HepG2 (cell line): ENCODE results near the gene ATN1. TPM values are rescaled to one million over a fixed set of nuclear protein-coding genes. Genes with fewer than 3 reads are reported as not detected.

Experiments
- ATAC-seq: fragments of 200-7000 bp; cut with Tn5 transposase; 3 replicates; pipeline ENCODE4 v1.9.1; 2020; ENCODE audit warnings: mild to moderate bottlenecking, moderate library complexity
- BruUV-seq: library from RNA; stranded (reverse); fragments of 400-500 nt; replicated peaks from 2 replicates; lab custom pipeline; 2021; lab: Mats Ljungman, UMichigan
- CTCF ChIA-PET: fragments of 300-600 bp; formaldehyde crosslinking; extraction: SDS; loops from one replicate; lab custom pipeline; 2021; ENCODE audit warnings: low total read pairs, inconsistent platforms, low intra/inter-chr PET ratio; lab: Yijun Ruan, JAX
- POLR2A ChIA-PET: fragments of 350-600 bp; sonication (Branson Sonifier 250); formaldehyde crosslinking; loops from one replicate; lab custom pipeline; 2020; ENCODE audit warnings: antibody characterized with exemption, inconsistent platforms; lab: Yijun Ruan, JAX
- DNase-seq: peaks from one replicate; pipeline ENCODE4 v3.0.0-alpha.2; 2015; ENCODE audit warnings: low spot score
- FAIRE-seq: peaks from 3 replicates; lab custom pipeline; 2011; peaks lifted over from hg19 to GRCh38; lab: Jason Lieb, UNC
- H2AFZ ChIP-seq: one replicate; pipeline ENCODE4 v1.6.1; 2011; ENCODE audit warnings: low read length, inconsistent platforms
- H3K27ac ChIP-seq: fragments of 300-600 bp; 3 replicates; pipeline ENCODE4 v1.8.0; 2011; ENCODE audit warnings: mixed run types, mild to moderate bottlenecking, mixed read lengths, low read length, inconsistent platforms; ENCODE audit not compliant: insufficient read depth; ENCODE audit errors: extremely low read length
- H3K27me3 ChIP-seq, 2 experiments: fragments of 200-600 bp in 1 of 2; 2 replicates in 1 of 2; 3 replicates in 1 of 2; pipeline versions ENCODE4 v1.6.0 to v1.8.0; 2011; ENCODE audit warnings: low read length in 2 of 2, mild to moderate bottlenecking in 2 of 2, moderate library complexity in 2 of 2, inconsistent platforms in 1 of 2; ENCODE audit not compliant: insufficient read depth in 2 of 2, control insufficient read depth in 1 of 2
- H3K36me3 ChIP-seq, 2 experiments: fragments of 200-600 bp in 1 of 2; replicated peaks in 1 of 2; 2 replicates in 1 of 2; 3 replicates in 1 of 2; pipeline versions ENCODE4 v1.5.1 to v1.8.0; 2011; ENCODE audit warnings: low read length in 2 of 2, inconsistent platforms in 1 of 2; ENCODE audit not compliant: insufficient read depth in 2 of 2, control insufficient read depth in 1 of 2
- H3K4me1 ChIP-seq: 2 replicates; pipeline ENCODE4 v1.5.1; 2012; ENCODE audit warnings: low read length, inconsistent platforms; ENCODE audit not compliant: insufficient read depth
- H3K4me2 ChIP-seq: 2 replicates; pipeline ENCODE4 v1.6.0; 2011; ENCODE audit warnings: low read depth, low read length, inconsistent platforms
- H3K4me3 ChIP-seq, 3 experiments: fragments of 200-600 bp in 1 of 3; sonication (generic), shearing (Covaris generic) in 1 of 3; replicated peaks in 1 of 3; 2 replicates each; pipeline ENCODE4 v1.5.1; 2011 to 2016; ENCODE audit warnings: low read length in 3 of 3, inconsistent platforms in 2 of 3, low read depth in 2 of 3, mild to moderate bottlenecking in 2 of 3, control low read depth in 1 of 3, mixed read lengths in 1 of 3; ENCODE audit not compliant: insufficient read depth in 1 of 3
- H3K79me2 ChIP-seq: one replicate; pipeline ENCODE4 v1.6.1; 2011; ENCODE audit warnings: low read length, inconsistent platforms; ENCODE audit not compliant: insufficient read depth
- H3K9ac ChIP-seq: 2 replicates; pipeline ENCODE4 v1.6.0; 2011; ENCODE audit warnings: mild to moderate bottlenecking, low read depth, low read length, inconsistent platforms; ENCODE audit not compliant: insufficient read depth
- H3K9me3 ChIP-seq: 2 replicates; pipeline ENCODE4 v1.5.1; 2012; ENCODE audit warnings: mild to moderate bottlenecking, low read length
- H4K20me1 ChIP-seq: 2 replicates; pipeline ENCODE4 v1.6.0; 2011; ENCODE audit warnings: inconsistent platforms, mild to moderate bottlenecking, low read length, moderate library complexity; ENCODE audit not compliant: insufficient read depth
- HMG20A ChIP-seq: IDR thresholded peaks from 2 replicates; pipeline ENCODE4 v1.6.1; 2016; ENCODE audit warnings: borderline replicate concordance
- NR2F2 ChIP-seq: IDR thresholded peaks from 2 replicates; pipeline ENCODE4 v1.6.1; 2012; ENCODE audit warnings: low read depth, inconsistent platforms, borderline replicate concordance
- PHF8 ChIP-seq: sonication (generic); formaldehyde crosslinking; IDR thresholded peaks from 2 replicates; pipeline ENCODE4 v1.5.0; 2020; ENCODE audit warnings: missing genetic modification reagents
- SETDB1 ChIP-seq: sonication (generic); formaldehyde crosslinking; IDR thresholded peaks from 2 replicates; pipeline ENCODE4 v1.5.1; 2020; ENCODE audit warnings: missing genetic modification reagents, mild to moderate bottlenecking, borderline replicate concordance
- THAP9 ChIP-seq: sonication (generic); formaldehyde crosslinking; IDR thresholded peaks from 2 replicates; pipeline ENCODE4; 2020; ENCODE audit warnings: missing genetic modification reagents, mild to moderate bottlenecking, borderline replicate concordance
- ZNF20 ChIP-seq: sonication (generic); formaldehyde crosslinking; IDR thresholded peaks from 2 replicates; pipeline ENCODE4 v1.4.0; 2020; ENCODE audit warnings: mild to moderate bottlenecking, moderate library complexity, missing genetic modification reagents
- ZNF230 ChIP-seq: sonication (generic); formaldehyde crosslinking; IDR thresholded peaks from 2 replicates; pipeline ENCODE4 v1.4.0; 2020; ENCODE audit warnings: mild to moderate bottlenecking, missing genetic modification reagents
- ZNF256 ChIP-seq: sonication (generic); formaldehyde crosslinking; conservative IDR thresholded peaks from 2 replicates; pipeline ENCODE4 v1.4.0; 2020; ENCODE audit warnings: missing genetic modification reagents
- ZNF652 ChIP-seq: IDR thresholded peaks from 2 replicates; pipeline ENCODE4 v1.6.1; 2016; ENCODE audit warnings: low read depth, borderline replicate concordance
- WGBS: methylation state at CpG from one replicate; pipeline ENCODE4 v1.1.6; 2017; ENCODE audit warnings: low lambda C conversion rate; 5-methylcytosine and 5-hydroxymethylcytosine counted together
- in situ Hi-C: cut with HindIII; loops from 2 replicates; pipeline ENCODE4 v1.10.0; 2017; ENCODE audit warnings: low pct_unique_long_range_greater_than_20kb; ENCODE audit not compliant: extremely low pct_ligation_motif_present
- intact Hi-C: fragments of 100-400 bp; cut with micrococcal nuclease; formaldehyde crosslinking; loops from one replicate; pipeline ENCODE4 v1.10.0; 2022; ENCODE audit not compliant: unreplicated experiment
- polyA plus RNA-seq, 8 experiments: library from polyadenylated mRNA; depleted of rRNA in 3 of 8; stranded (reverse) in 7 of 8; unstranded in 1 of 8; fragments of >200 nt; fragmentation: Illumina TruSeq in 4 of 8; extraction: Trizol in 4 of 8; gene quantifications; 2 replicates each; pipeline versions ENCODE4 v1.2.1 to v1.2.3, GENCODE V29; 2011 to 2016; ENCODE audit warnings: low read depth in 4 of 8, missing spikeins in 1 of 8, mixed read lengths in 1 of 8; ENCODE audit not compliant: insufficient read depth in 1 of 8
- total RNA-seq, 5 experiments: library from RNA; depleted of rRNA; stranded (reverse); fragments of >200 nt; fragmentation: Illumina TruSeq; extraction: Trizol; gene quantifications; 2 replicates each; pipeline ENCODE4 v1.2.3, GENCODE V29; 2016; ENCODE audit warnings: low read depth in 1 of 5
- TF ChIP-seq, protein P1 (sequence below): sonication (generic); formaldehyde crosslinking; conservative IDR thresholded peaks from 2 replicates; pipeline ENCODE4 v1.8.0; 2022; ENCODE audit warnings: low read depth, missing genetic modification reagents

The ATN1 gene
- total and polyA plus RNA-seq, 2 of the 13 experiments (the other 11 are each of a cell fraction or from before 2014, with no cell fraction given), result 2.1 to 8.6 TPM

- TF ChIP-seq THAP9, result no peak
- no peak for TF ChIP-seq ZNF652 (CRISPR knock-in tag)
Measured at GRCh38 chr12:6929466-6930452, 2.0 kb downstream of the ATN1 start (continued).

DNA sequence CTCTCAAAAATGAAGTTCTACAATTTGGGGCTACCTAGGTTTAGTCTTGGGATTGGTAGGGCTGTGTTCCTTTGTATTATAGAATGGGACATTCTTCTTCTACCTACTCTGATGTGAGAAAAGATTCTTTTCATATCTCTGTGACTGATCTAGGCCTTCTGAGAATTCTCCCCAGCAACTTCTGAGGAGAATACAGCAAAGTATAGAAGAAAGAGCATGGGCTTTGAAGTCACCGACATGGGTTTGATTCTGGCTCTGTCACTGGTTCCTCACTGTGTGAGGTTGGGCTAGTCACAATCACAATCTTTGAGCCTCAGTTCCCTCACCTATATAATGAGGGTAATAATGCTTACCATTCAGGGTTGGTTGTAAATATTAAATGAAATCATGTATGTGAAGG, 5.0 kb downstream of the ATN1 start:
- POLR2A ChIA-PET, result interaction anchor here (0.8 to 1.6 kb wide), 2 partner anchors 11 to 29 kb away, joined by 3 to 4 read pairs; partner anchors contain the start of genes C12orf57 and RNU7-1
- Histone ChIP-seq H3K79me2 (peaks cover 30% of the 10 kb centered on the region), H3K9me3 (no peaks in the 10 kb centered on the region), H3K4me1 (peaks cover 40% of the 10 kb centered on the region), H3K36me3 (peaks cover 8 to 23% of the 10 kb centered on the region in 2 experiments), H3K9ac (no peak overlapping the region), H3K4me3 (no peak overlapping the region), H3K27ac (no peak overlapping the region), H4K20me1 (no peaks in the 10 kb centered on the region), H3K27me3 (no peaks in the 10 kb centered on the region; a peak in 1 of 5 replicates), H2AFZ (no peak overlapping the region), H3K4me2 (no peak overlapping the region)
- FAIRE-seq, result no peak
- in situ Hi-C loops (no loop called here), intact Hi-C loops (no loop called here)
- no TSS peak for BruUV-seq
- TF ChIP-seq HMG20A (CRISPR knock-in tag), result no peak
- no peak for TF ChIP-seq SETDB1
- TF ChIP-seq, protein P1, sequence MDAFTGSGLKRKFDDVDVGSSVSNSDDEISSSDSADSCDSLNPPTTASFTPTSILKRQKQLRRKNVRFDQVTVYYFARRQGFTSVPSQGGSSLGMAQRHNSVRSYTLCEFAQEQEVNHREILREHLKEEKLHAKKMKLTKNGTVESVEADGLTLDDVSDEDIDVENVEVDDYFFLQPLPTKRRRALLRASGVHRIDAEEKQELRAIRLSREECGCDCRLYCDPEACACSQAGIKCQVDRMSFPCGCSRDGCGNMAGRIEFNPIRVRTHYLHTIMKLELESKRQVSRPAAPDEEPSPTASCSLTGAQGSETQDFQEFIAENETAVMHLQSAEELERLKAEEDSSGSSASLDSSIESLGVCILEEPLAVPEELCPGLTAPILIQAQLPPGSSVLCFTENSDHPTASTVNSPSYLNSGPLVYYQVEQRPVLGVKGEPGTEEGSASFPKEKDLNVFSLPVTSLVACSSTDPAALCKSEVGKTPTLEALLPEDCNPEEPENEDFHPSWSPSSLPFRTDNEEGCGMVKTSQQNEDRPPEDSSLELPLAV (CRISPR knock-in tag), result no peak
- no peak for TF ChIP-seq ZNF256 (CRISPR knock-in tag)
- TF ChIP-seq ZNF20 (CRISPR knock-in tag), result no peak
- TF ChIP-seq NR2F2, result no peak
- no peak for TF ChIP-seq ZNF230 (CRISPR knock-in tag)
- TF ChIP-seq PHF8 (CRISPR knock-in tag), result no peak
- ATAC-seq, result no peak
- no peak for DNase-seq
- 91% methylated on average over 1 of the region's 1 CpG for WGBS
- CTCF ChIA-PET, result no interaction called here
